SK-N-MC (cell line): Measurements from ENCODE around the gene SLC4A8.
A peak's percentile ranks its signal among the peaks of the same experiment; 100 is the strongest.

Experiments used
- DNase-seq: peaks from one replicate; pipeline ENCODE4 v3.0.0-alpha.2; 2011; ENCODE audit warnings: low read depth, low spot score
- H3K27ac ChIP-seq: fragments of 200-600 bp; sonication (generic); 2 replicates; pipeline ENCODE4 v1.5.1; 2016; ENCODE audit warnings: mixed run types
- H3K36me3 ChIP-seq: fragments of 200-600 bp; sonication (generic); 2 replicates; pipeline ENCODE4 v1.6.1; 2017; ENCODE audit warnings: antibody characterized with exemption, low read length, mixed read lengths; ENCODE audit not compliant: insufficient read depth
- H3K4me3 ChIP-seq: fragments of 200-600 bp; sonication (generic); 2 replicates; pipeline ENCODE4 v1.5.1; 2016
- H3K9ac ChIP-seq: fragments of 200-600 bp; sonication (generic); 2 replicates; pipeline ENCODE4 v1.8.0; 2017; ENCODE audit warnings: mixed run types, mixed read lengths; ENCODE audit not compliant: insufficient read length
- H3K9me3 ChIP-seq: fragments of 200-600 bp; sonication (generic); 2 replicates; pipeline ENCODE4 v1.6.1; 2017; ENCODE audit warnings: low read depth, mild to moderate bottlenecking, antibody characterized with exemption, low read length, moderate library complexity, mixed read lengths
- EZH2 ChIP-seq: fragments of 200-600 bp; sonication (generic); IDR thresholded peaks from one replicate; pipeline ENCODE4 v1.6.1; 2017; ENCODE audit warnings: antibody characterized with exemption
- FOXP2 ChIP-seq: optimal IDR thresholded peaks from 2 replicates; pipeline ENCODE3; 2011; ENCODE audit warnings: mild to moderate bottlenecking, moderate library complexity; ENCODE audit not compliant: insufficient read depth; ENCODE audit errors: extremely low read length, control extremely low read depth
- POLR2AphosphoS5 ChIP-seq: IDR thresholded peaks from 2 replicates; pipeline ENCODE4 v1.6.1; 2012; ENCODE audit warnings: mild to moderate bottlenecking, low read depth, low read length, borderline replicate concordance

SLC4A8 gene

GRCh38 chr12:51488281-51488680 lies 63.6 kb downstream of the SLC4A8 start:
- Histone ChIP-seq H3K27ac (0 out of 2 replicates have a peak overlapping the region, but pooled peaks have one; percentile 23), H3K9me3 (no peaks in the 10 kb centered on the region), H3K4me3 (no peak overlapping the region), H3K36me3 (no peaks in the 10 kb centered on the region), H3K9ac (no peak overlapping the region)
- no peak for TF ChIP-seq EZH2
- no peak for TF ChIP-seq FOXP2
- TF ChIP-seq POLR2AphosphoS5, result no peak
- DNase-seq, result no peak

DNA sequence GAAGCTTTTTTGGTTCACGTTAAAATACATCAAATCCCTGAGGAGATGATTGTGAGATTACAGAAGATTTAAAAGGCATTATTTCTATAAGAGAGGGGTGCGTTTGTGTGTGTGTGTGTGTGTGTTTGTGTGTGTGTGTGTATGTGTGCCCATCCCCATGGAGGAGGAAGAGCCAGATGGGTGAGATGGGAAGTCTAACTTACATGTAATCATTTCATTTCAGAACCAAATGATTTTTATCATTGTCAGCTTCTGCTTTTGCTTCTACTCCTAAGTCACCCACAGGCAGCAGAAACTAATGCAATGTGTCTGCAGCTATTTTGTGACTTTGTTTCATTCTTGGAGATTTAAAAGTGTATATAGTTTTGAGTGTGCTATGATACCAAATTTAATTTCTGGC lies 68.7 kb downstream of the SLC4A8 start:
- no peak for DNase-seq
- Histone ChIP-seq H3K9ac (no peak overlapping the region), H3K27ac (no peak overlapping the region), H3K4me3 (no peak overlapping the region), H3K9me3 (no peaks in the 10 kb centered on the region), H3K36me3 (no peaks in the 10 kb centered on the region)
- TF ChIP-seq EZH2, result no peak
- TF ChIP-seq POLR2AphosphoS5, result no peak
- TF ChIP-seq FOXP2, result no peak

DNA sequence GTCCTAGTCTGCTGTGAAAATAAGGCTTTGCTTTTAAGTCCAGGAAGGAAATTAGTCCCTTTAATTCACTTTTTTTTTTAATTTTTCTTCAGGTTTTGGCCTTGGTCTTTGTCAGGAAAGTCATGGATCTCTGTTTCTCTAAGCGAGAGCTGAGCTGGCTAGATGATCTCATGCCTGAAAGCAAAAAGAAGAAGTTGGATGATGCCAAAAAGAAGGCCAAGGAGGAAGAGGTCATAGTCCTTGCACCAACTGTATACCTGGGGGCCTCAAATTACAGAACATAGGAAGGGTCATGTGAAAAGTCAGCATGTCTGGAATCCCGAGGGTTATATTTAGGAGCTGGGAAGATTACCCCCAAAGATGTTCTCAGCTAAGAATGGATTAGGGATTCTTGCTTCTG lies 72.3 kb downstream of the SLC4A8 start:
- Histone ChIP-seq H3K9ac (no peak overlapping the region), H3K4me3 (no peak overlapping the region), H3K27ac (no peak overlapping the region), H3K36me3 (no peaks in the 10 kb centered on the region), H3K9me3 (no peaks in the 10 kb centered on the region)
- DNase-seq, result no peak
- TF ChIP-seq FOXP2 (no peak), EZH2 (no peak), POLR2AphosphoS5 (no peak)

DNA sequence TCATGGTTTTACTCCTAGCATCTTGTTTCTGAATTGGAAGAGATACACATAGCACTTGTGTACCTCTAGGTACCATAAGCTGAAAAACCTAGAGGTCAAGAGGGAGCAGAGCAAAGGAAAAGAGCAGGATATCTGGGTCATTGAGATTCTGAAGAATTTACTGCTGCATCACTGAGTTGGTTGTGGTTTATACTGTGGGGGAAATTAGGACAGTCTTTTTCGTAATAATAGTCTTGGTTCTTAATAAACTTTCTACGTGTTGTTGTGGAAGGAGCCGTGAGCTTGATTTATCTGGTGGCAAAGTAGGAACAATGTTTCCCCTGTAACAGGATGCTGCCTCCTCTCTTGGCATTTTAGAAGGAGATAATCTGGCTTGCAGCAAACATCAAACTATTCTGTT lies 80.2 kb downstream of the SLC4A8 start:
- TF ChIP-seq FOXP2, result no peak
- no peak for TF ChIP-seq EZH2
- TF ChIP-seq POLR2AphosphoS5, result no peak
- H3K4me3 ChIP-seq, result no peak overlapping the region
- H3K9ac ChIP-seq, result no peak overlapping the region
- no peaks in the 10 kb centered on the region for H3K9me3 ChIP-seq
- DNase-seq, result no peak
- H3K27ac ChIP-seq, result no peak overlapping the region
- H3K36me3 ChIP-seq, result no peaks in the 10 kb centered on the region

GRCh38 chr12:51505360-51506105 lies 80.9 kb downstream of the SLC4A8 start:
- Histone ChIP-seq H3K9me3 (no peaks in the 10 kb centered on the region), H3K9ac (peak overlapping the region; percentile 3), H3K36me3 (no peaks in the 10 kb centered on the region), H3K4me3 (peak overlapping the region; percentile 40), H3K27ac (peak overlapping the region; percentile 72)
- DNase-seq, result no peak
- TF ChIP-seq POLR2AphosphoS5 (no peak), FOXP2 (no peak), EZH2 (no peak)

- no peaks in the 10 kb centered on the region for H3K9me3 ChIP-seq
- H3K4me3 ChIP-seq, result no peak overlapping the region; the same call in 1 of the 2 replicates
- H3K27ac ChIP-seq, result no peak overlapping the region; the same call in 1 of the 2 replicates
- no peaks in the 10 kb centered on the region for H3K36me3 ChIP-seq
- no peak overlapping the region for H3K9ac ChIP-seq
- TF ChIP-seq EZH2 (no peak), POLR2AphosphoS5 (no peak), FOXP2 (no peak)
- DNase-seq, result no peak
Measured at GRCh38 chr12:51507178-51507577, 82.5 kb downstream of the SLC4A8 start.

- DNase-seq, result no peak
- Histone ChIP-seq H3K9me3 (no peaks in the 10 kb centered on the region), H3K4me3 (no peak overlapping the region), H3K9ac (no peak overlapping the region), H3K27ac (no peak overlapping the region), H3K36me3 (no peaks in the 10 kb centered on the region)
- no peak for TF ChIP-seq FOXP2
Measured at GRCh38 chr12:51508285-51508684, 83.7 kb downstream of the SLC4A8 start.

DNA sequence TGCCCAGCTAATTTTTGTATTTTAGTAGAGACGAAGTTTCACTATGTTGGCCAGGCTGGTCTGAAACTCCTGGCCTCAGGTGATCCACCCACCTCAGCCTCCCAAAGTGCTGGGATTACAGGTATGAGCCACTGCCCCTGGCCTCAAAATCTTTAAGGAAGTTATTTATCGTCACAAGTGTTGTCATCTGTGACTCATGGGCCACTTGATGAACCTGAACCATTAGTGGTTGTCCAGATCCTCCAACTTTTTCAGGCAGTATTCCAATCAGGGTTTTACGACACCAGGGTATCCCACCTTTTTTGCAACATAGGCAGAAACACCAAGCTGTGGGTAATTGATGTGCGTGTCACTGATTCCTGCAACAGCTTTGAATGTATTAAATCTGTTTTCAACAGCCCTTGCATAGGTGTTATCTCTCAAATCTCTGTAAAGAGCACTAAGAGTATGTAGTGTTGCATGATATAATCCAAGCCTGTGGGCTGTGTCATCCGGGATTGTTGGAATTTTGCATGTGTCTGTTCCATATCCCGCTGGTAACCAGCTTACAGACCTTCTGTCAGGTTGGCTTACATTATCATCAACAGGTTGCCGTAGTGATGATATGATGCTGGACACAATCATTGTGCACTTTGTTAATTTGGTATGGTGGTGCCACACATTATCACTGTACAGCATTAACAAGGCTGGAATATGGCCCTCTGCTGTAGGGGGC lies 87.1 kb downstream of the SLC4A8 start:
- Histone ChIP-seq H3K36me3 (no peaks in the 10 kb centered on the region), H3K4me3 (no peak overlapping the region)
- TF ChIP-seq EZH2 (no peak), POLR2AphosphoS5 (no peak), FOXP2 (no peak)

More for the DNA sequence above, 87.1 kb downstream of the SLC4A8 start:
- no peak overlapping the region for H3K27ac ChIP-seq
- no peaks in the 10 kb centered on the region for H3K9me3 ChIP-seq
- H3K9ac ChIP-seq, result no peak overlapping the region
- no peak for DNase-seq
